Measurements from ENCODE around the gene DSC1. TPM values are rescaled to one million over a fixed set of nuclear protein-coding genes. Genes with fewer than 3 reads are reported as not detected.

DSC1 gene
- total and polyA plus RNA-seq, 12 donors, result not detected

- no peak for TF ChIP-seq CTCF (IDR thresholded peaks at IDR 0.05)
- no peak for TF ChIP-seq POLR2A (IDR thresholded peaks at IDR 0.05)
- no peaks in the 10 kb centered on the region for H3K36me3 ChIP-seq (replicated peaks in 1 of 2)
- WGBS, 4 donors, result 82 to 93% (median 87%) methylated on average over 2 of the region's 2 CpGs
- no peak overlapping the region for H3K27ac ChIP-seq
- H3K4me1 ChIP-seq (replicated peaks in 1 of 2), result no peaks in the 10 kb centered on the region
- intact Hi-C loops (cut with DNase I), result no loop called here
- H3K4me3 ChIP-seq, result no peak overlapping the region
- DNase-seq, result no peak
- no peaks in the 10 kb centered on the region for H3K27me3 ChIP-seq
- no peaks in the 10 kb centered on the region for H3K9me3 ChIP-seq (replicated peaks in 1 of 3)
Measured at GRCh38 chr18:31176531-31176930, 13.9 kb upstream of the DSC1 start.

- Histone ChIP-seq H3K4me1 (replicated peaks in 1 of 2) (no peaks in the 10 kb centered on the region), H3K9me3 (replicated peaks in 1 of 3) (no peaks in the 10 kb centered on the region), H3K4me3 (no peak overlapping the region), H3K27ac (no peak overlapping the region), H3K36me3 (replicated peaks in 1 of 2) (no peaks in the 10 kb centered on the region), H3K27me3 (no peaks in the 10 kb centered on the region)
- TF ChIP-seq POLR2A (IDR thresholded peaks at IDR 0.05) (no peak), CTCF (IDR thresholded peaks at IDR 0.05) (no peak)
- no peak for DNase-seq
- 56 to 80% (median 62%) methylated on average over 1 of the region's 1 CpG for WGBS, 4 donors
- intact Hi-C loops (cut with DNase I), result no loop called here
Measured at GRCh38 chr18:31171144-31171839, 8.6 kb upstream of the DSC1 start.

GRCh38 chr18:31170335-31170734, 7.7 kb upstream of the DSC1 start:
- intact Hi-C loops (cut with DNase I), result no loop called here
- Histone ChIP-seq H3K9me3 (replicated peaks in 1 of 3) (no peaks in the 10 kb centered on the region), H3K27me3 (no peaks in the 10 kb centered on the region), H3K36me3 (replicated peaks in 1 of 2) (no peaks in the 10 kb centered on the region), H3K4me1 (replicated peaks in 1 of 2) (no peaks in the 10 kb centered on the region), H3K27ac (no peak overlapping the region), H3K4me3 (no peak overlapping the region)
- no peak for TF ChIP-seq POLR2A (IDR thresholded peaks at IDR 0.05)
- TF ChIP-seq CTCF (IDR thresholded peaks at IDR 0.05), result no peak
- WGBS, 4 donors, result 64 to 74% (median 70%) methylated on average over 4 of the region's 4 CpGs
- no peak for DNase-seq

GRCh38 chr18:31162419-31162793, 250 bp downstream of the DSC1 start:
- no peaks in the 10 kb centered on the region for H3K27me3 ChIP-seq
- no peaks in the 10 kb centered on the region for H3K4me1 ChIP-seq (replicated peaks in 1 of 2)
- TF ChIP-seq CTCF (IDR thresholded peaks at IDR 0.05) (no peak), POLR2A (IDR thresholded peaks at IDR 0.05) (no peak)
- intact Hi-C loops (cut with DNase I), result no loop called here
- 59 to 75% (median 65%) methylated on average over 5 of the region's 5 CpGs for WGBS, 4 donors
- H3K4me3 ChIP-seq, result no peak overlapping the region
- no peaks in the 10 kb centered on the region for H3K36me3 ChIP-seq (replicated peaks in 1 of 2)
- H3K27ac ChIP-seq, result no peak overlapping the region
- no peak for DNase-seq
- H3K9me3 ChIP-seq (replicated peaks in 1 of 3), result no peaks in the 10 kb centered on the region

Measured in adrenal gland (tissue), 12 donors.